Activated naive CD8-positive, alpha-beta T cell treated with anti-CD3 and anti-CD28 coated beads, Interleukin-2, amount 50 U/mL, for 16 hours (primary cell): ENCODE measurements around the gene ZNF862.
A peak's percentile ranks its signal among the peaks of the same experiment; 100 is the strongest.

Source experiments
- DNase-seq: peaks from one replicate; pipeline ENCODE4 v3.0.0-alpha.2; 2020; ENCODE audit warnings: low read depth, low spot score

Gene ZNF862

GRCh38 chr7:149838224-149838991 lies at the start of gene ZNF862:
Gene ZNF862, plus strand, starts transcription at chr7:149838375. Its CDS starts 237 bp downstream, at chr7:149838612.
- DNase-seq, result peak; percentile 90

- DNase-seq, result no peak
Measured at GRCh38 chr7:149789101-149789500, 49.1 kb upstream of the ZNF862 start.

- no peak for DNase-seq
Measured at GRCh38 chr7:149790146-149790548, 48.0 kb upstream of the ZNF862 start.

GRCh38 chr7:149790754-149791360 lies 47.3 kb upstream of the ZNF862 start:
- DNase-seq, result no peak

GRCh38 chr7:149791411-149792219 lies 46.6 kb upstream of the ZNF862 start:
- DNase-seq, result no peak

- no peak for DNase-seq
Measured at GRCh38 chr7:149792220-149792595, 46.0 kb upstream of the ZNF862 start.

GRCh38 chr7:149793261-149793660 lies 44.9 kb upstream of the ZNF862 start:
- no peak for DNase-seq

GRCh38 chr7:149794661-149795060 lies 43.5 kb upstream of the ZNF862 start:
- no peak for DNase-seq

GRCh38 chr7:149795126-149795525 lies 43.0 kb upstream of the ZNF862 start:
- DNase-seq, result no peak

- DNase-seq, result no peak
Measured at GRCh38 chr7:149796287-149796860, 41.8 kb upstream of the ZNF862 start.

GRCh38 chr7:149797771-149798170 lies 40.4 kb upstream of the ZNF862 start:
- no peak for DNase-seq

GRCh38 chr7:149799397-149800168 lies 38.6 kb upstream of the ZNF862 start:
- peak; percentile 17 for DNase-seq

GRCh38 chr7:149800169-149800555 lies 38.0 kb upstream of the ZNF862 start:
- no peak for DNase-seq

- no peak for DNase-seq
Measured at GRCh38 chr7:149801002-149801566, 37.1 kb upstream of the ZNF862 start.

GRCh38 chr7:149801816-149802215 lies 36.4 kb upstream of the ZNF862 start:
- no peak for DNase-seq

- DNase-seq, result no peak
Measured at GRCh38 chr7:149802966-149803365, 35.2 kb upstream of the ZNF862 start.

- DNase-seq, result no peak
Measured at GRCh38 chr7:149803551-149804074, 34.6 kb upstream of the ZNF862 start.

GRCh38 chr7:149804106-149804505 lies 34.1 kb upstream of the ZNF862 start:
- no peak for DNase-seq

- DNase-seq, result no peak
Measured at GRCh38 chr7:149806726-149807125, 31.4 kb upstream of the ZNF862 start.

GRCh38 chr7:149808311-149808710 lies 29.9 kb upstream of the ZNF862 start:
- DNase-seq, result no peak

GRCh38 chr7:149809215-149809614 lies 29.0 kb upstream of the ZNF862 start:
- DNase-seq, result no peak
